OCI-LY7 (cell line): Measurements from ENCODE around the gene FOXN1. TPM values are rescaled to one million over a fixed set of nuclear protein-coding genes. Genes with fewer than 3 reads are reported as not detected.

Experiments used
- BruUV-seq: library from RNA; stranded (reverse); fragments of 400-500 nt; replicated peaks from 2 replicates; lab custom pipeline; 2021; lab: Mats Ljungman, UMichigan
- CTCF ChIA-PET: fragments of 300-600 bp; sonication (Branson Sonifier 250); formaldehyde crosslinking; loops from one replicate; lab custom pipeline; 2022; ENCODE audit warnings: antibody characterized with exemption; ENCODE audit not compliant: unreplicated experiment; lab: Charles Lee
- POLR2A ChIA-PET: fragments of 300-600 bp; sonication (Branson Sonifier 250); formaldehyde crosslinking; loops from one replicate; lab custom pipeline; 2022; ENCODE audit warnings: antibody characterized with exemption; lab: Charles Lee
- DNase-seq: peaks from one replicate; pipeline ENCODE4 v3.0.0-alpha.2; 2015; ENCODE audit warnings: low spot score
- H2AFZ ChIP-seq: fragments of 200-600 bp; sonication (generic), shearing (Covaris generic); 2 replicates; pipeline ENCODE4 v1.6.1; 2014; ENCODE audit warnings: mild to moderate bottlenecking, antibody characterized with exemption, low read length, moderate library complexity
- H3K27ac ChIP-seq: fragments of 200-600 bp; sonication (generic); 2 replicates; pipeline ENCODE4 v1.5.1; 2014; ENCODE audit warnings: mixed run types, low read depth, mild to moderate bottlenecking, moderate library complexity, low read length, inconsistent platforms; ENCODE audit not compliant: poor library complexity, severe bottlenecking
- H3K36me3 ChIP-seq: fragments of 200-600 bp; sonication (generic); 2 replicates; pipeline ENCODE4 v1.6.1; 2014; ENCODE audit warnings: mild to moderate bottlenecking, antibody characterized with exemption, low read length, moderate library complexity, mixed read lengths; ENCODE audit not compliant: insufficient read depth
- H3K4me1 ChIP-seq: fragments of 200-600 bp; sonication (generic); 2 replicates; pipeline ENCODE4 v1.5.1; 2014; ENCODE audit warnings: mild to moderate bottlenecking, low read length; ENCODE audit not compliant: insufficient read depth, poor library complexity, severe bottlenecking
- H3K4me2 ChIP-seq: fragments of 200-600 bp; sonication (generic); 2 replicates; pipeline ENCODE4 v1.6.1; 2014; ENCODE audit warnings: mild to moderate bottlenecking, low read length
- H3K4me3 ChIP-seq: fragments of 200-600 bp; sonication (generic); 2 replicates; pipeline ENCODE4 v1.5.1; 2014; ENCODE audit warnings: mild to moderate bottlenecking, low read depth, low read length; ENCODE audit not compliant: poor library complexity, severe bottlenecking
- H3K79me2 ChIP-seq: fragments of 200-600 bp; sonication (generic); 2 replicates; pipeline ENCODE4 v1.6.1; 2016; ENCODE audit warnings: low read depth, mild to moderate bottlenecking, low read length, moderate library complexity, mixed read lengths; ENCODE audit not compliant: insufficient read depth
- H3K9me2 ChIP-seq: fragments of 200-600 bp; sonication (generic); 2 replicates; pipeline ENCODE4 v1.6.1; 2016; ENCODE audit warnings: mild to moderate bottlenecking, low read length, mixed read lengths; ENCODE audit not compliant: insufficient read depth
- H3K9me3 ChIP-seq: fragments of 200-600 bp; sonication (generic); 2 replicates; pipeline ENCODE4 v1.6.1; 2014; ENCODE audit warnings: mild to moderate bottlenecking, mixed run types, low read length, mixed read lengths
- H4K20me1 ChIP-seq: fragments of 200-600 bp; sonication (generic); 2 replicates; pipeline ENCODE4 v1.6.1; 2014; ENCODE audit warnings: mild to moderate bottlenecking, antibody characterized with exemption, low read length, moderate library complexity, mixed read lengths; ENCODE audit not compliant: insufficient read depth
- EZH2phosphoT487 ChIP-seq: fragments of 200-600 bp; sonication (generic); IDR thresholded peaks from 2 replicates; pipeline ENCODE4 v1.6.1; 2018; ENCODE audit warnings: low read depth, borderline replicate concordance, mild to moderate bottlenecking, mixed run types, antibody characterized with exemption, low read length, moderate library complexity, mixed read lengths
- intact Hi-C: fragments of 100-400 bp; cut with micrococcal nuclease; formaldehyde crosslinking; loops from one replicate; pipeline ENCODE4 v1.10.0; 2022; ENCODE audit not compliant: unreplicated experiment
- total RNA-seq, 2 experiments: library from RNA; depleted of rRNA in 1 of 2; stranded (reverse); fragments of >200 nt in 1 of 2; shearing (Covaris generic) in 1 of 2; gene quantifications; 2 replicates each; pipeline ENCODE4 v1.2.3, GENCODE V29; 2014 to 2022
- TF ChIP-seq, protein P1 (sequence below): fragments of 200-600 bp; sonication (generic); conservative IDR thresholded peaks from 2 replicates; pipeline ENCODE4 v1.5.1; 2014; ENCODE audit warnings: mild to moderate bottlenecking, antibody characterized with exemption, low read length, moderate library complexity, mixed read lengths

The FOXN1 gene
- total RNA-seq, 2 experiments from 2014 or later = not detected

DNA sequence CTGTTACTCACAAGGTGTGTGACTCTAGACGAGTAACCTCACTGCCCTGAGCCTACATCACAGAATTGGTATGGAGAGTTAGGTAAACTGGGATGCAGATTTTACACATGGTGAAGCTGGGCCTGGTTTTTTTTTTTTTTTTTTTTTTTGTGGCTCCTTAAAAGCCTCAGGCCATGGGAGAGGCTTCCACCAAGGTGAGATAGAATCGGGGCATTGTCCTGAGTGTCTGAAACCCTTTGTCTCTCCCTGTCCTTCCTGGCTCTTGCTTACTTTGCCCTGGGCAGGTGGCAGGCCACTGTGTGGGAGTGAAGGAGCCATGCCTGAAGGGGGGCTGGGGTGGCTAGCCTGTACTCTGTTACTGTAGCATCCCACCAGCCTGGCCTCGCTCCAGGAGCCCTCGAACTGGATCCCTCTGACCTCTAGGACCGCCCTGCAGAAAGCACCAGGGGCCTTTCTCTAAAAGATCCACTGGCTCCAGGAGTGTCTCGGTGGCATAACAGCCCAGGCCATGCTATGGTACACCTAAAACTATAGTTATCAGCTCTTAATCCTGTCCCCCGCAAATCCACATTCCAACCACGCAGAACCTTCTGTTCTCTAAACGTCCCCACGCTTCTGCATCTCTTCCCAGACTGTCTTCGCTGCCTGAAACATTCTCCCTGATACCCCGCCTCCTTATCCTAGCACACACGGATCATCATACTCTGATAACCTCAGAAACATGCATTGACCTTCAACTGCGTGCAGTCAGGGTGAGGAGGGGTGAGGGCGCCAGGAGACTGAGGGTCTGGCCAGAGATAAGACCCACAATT lies 34.4 kb upstream of the FOXN1 start:
- no TSS peak for BruUV-seq
- no peak for TF ChIP-seq EZH2phosphoT487
- TF ChIP-seq, protein P1, sequence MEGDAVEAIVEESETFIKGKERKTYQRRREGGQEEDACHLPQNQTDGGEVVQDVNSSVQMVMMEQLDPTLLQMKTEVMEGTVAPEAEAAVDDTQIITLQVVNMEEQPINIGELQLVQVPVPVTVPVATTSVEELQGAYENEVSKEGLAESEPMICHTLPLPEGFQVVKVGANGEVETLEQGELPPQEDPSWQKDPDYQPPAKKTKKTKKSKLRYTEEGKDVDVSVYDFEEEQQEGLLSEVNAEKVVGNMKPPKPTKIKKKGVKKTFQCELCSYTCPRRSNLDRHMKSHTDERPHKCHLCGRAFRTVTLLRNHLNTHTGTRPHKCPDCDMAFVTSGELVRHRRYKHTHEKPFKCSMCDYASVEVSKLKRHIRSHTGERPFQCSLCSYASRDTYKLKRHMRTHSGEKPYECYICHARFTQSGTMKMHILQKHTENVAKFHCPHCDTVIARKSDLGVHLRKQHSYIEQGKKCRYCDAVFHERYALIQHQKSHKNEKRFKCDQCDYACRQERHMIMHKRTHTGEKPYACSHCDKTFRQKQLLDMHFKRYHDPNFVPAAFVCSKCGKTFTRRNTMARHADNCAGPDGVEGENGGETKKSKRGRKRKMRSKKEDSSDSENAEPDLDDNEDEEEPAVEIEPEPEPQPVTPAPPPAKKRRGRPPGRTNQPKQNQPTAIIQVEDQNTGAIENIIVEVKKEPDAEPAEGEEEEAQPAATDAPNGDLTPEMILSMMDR = no peak
- Histone ChIP-seq H4K20me1 (no peaks in the 10 kb centered on the region), H3K36me3 (no peaks in the 10 kb centered on the region), H3K79me2 (no peaks in the 10 kb centered on the region), H3K9me3 (no peaks in the 10 kb centered on the region), H3K4me1 (no peaks in the 10 kb centered on the region), H2AFZ (no peak overlapping the region), H3K27ac (no peak overlapping the region), H3K4me2 (no peak overlapping the region), H3K9me2 (no peaks in the 10 kb centered on the region), H3K4me3 (no peak overlapping the region)
- intact Hi-C loops = no loop called here
- CTCF ChIA-PET = no interaction called here
- POLR2A ChIA-PET = no interaction called here
- no peak for DNase-seq

DNA sequence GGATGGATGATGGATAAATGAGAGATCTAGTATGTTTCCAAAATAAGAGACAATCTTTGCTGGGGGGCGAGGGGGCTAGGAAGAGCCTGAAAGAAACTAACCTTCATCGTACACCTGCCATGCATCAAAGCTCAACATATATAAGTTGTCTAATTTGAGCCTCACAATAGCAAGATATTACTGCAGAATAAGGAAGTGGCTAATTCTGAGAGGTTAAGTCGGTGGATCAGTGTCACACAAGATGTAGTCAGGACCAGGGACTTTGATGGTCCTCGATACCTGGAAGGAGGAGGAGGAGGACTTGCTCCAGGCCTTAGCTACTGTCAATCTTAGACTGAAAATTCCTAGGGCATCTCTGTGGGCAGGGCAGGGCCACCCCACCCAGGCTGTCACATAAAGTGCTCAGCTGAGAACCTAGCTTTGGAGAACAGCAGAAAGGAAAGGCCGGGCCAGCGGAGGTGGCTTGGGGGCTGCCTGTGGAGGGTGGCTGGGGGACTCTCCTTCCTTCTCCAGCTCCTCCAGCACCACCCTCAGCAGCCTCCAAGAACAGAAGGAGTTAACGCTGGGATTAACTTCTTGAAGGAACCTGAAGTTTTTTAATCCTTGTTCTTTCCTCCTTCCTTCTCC lies 33.2 kb upstream of the FOXN1 start:
- Histone ChIP-seq H3K36me3 (no peaks in the 10 kb centered on the region), H4K20me1 (no peaks in the 10 kb centered on the region), H3K4me2 (no peak overlapping the region), H2AFZ (no peak overlapping the region), H3K27ac (no peak overlapping the region), H3K4me1 (no peaks in the 10 kb centered on the region), H3K79me2 (no peaks in the 10 kb centered on the region), H3K9me2 (no peaks in the 10 kb centered on the region), H3K4me3 (no peak overlapping the region), H3K9me3 (no peaks in the 10 kb centered on the region)
- DNase-seq = no peak
- ChIA-PET CTCF (no interaction called here), POLR2A (no interaction called here)
- no peak for TF ChIP-seq EZH2phosphoT487
- intact Hi-C loops = no loop called here
- BruUV-seq = no TSS peak

DNA sequence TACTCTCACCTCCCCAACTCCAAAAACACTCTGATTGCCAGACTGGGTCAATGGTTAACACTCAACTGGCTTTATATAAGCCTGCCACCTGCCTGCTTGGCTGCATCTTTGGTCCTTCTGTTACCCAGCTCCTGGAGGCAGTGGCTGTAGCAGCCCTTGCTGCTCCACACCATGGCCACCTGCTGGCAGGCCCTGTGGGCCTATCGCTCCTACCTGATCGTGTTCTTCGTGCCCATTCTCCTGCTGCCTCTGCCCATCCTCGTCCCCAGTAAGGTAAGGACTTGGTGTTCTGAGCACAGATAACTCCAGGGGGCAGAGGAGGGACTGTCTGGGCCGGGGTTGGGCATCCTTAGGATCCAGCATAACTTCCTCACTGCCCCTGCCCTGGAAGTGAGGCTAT lies 32.6 kb upstream of the FOXN1 start, which contains the start of gene SLC13A2:
Gene SLC13A2 (plus strand): TSS at position 103 of the 400 bp plus-strand sequence. CDS start 69 bp downstream, at position 172.
- no peak within 1 kb of the TSS for H3K4me2 ChIP-seq
- DNase-seq = no peak
- H3K79me2 ChIP-seq = no peaks in the 10 kb centered on the region
- no peak within 1 kb of the TSS for H3K27ac ChIP-seq
- no peaks in the 10 kb centered on the region for H3K9me2 ChIP-seq
- H3K36me3 ChIP-seq = no peaks in the 10 kb centered on the region
- H3K9me3 ChIP-seq = no peaks in the 10 kb centered on the region
- no peak within 1 kb of the TSS for H2AFZ ChIP-seq
- no peaks in the 10 kb centered on the region for H4K20me1 ChIP-seq
- H3K4me1 ChIP-seq = no peaks in the 10 kb centered on the region
- CTCF ChIA-PET = no interaction called here
- intact Hi-C loops = no loop called here
- POLR2A ChIA-PET = no interaction called here
- no peak within 1 kb of the TSS for H3K4me3 ChIP-seq
- TF ChIP-seq EZH2phosphoT487 = no peak
- TF ChIP-seq, protein P1 = no peak
- BruUV-seq = no TSS peak
